HG03064 (cell line): ENCODE data around the gene CHIT1.

Experiments used
- ATAC-seq: cut with Tn5 transposase; IDR thresholded peaks from one replicate; pipeline ENCODE4 v1.9.1; 2021; ENCODE audit warnings: low read depth; ENCODE audit not compliant: unreplicated experiment

The CHIT1 gene

DNA sequence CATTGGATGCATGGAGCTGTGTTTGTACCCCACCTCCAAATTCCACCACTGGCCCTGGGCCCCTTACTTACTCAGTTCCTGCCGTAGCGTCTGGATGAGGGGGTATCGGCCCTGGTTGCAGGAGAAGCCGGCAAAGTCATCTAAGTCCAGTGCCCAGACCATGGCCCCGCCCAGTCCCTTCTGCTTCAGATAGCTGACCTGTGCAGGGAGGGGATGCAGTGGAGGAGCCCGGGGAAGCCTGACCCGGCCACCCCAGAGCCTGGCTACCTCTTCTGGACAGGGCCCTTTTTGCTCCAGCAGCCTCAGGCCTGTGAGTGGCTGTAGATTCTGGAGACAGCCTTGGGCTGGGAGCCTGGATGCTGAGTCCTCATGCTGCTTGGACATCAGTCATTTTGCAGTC is 11.8 kb downstream of the CHIT1 start:
- ATAC-seq, result no peak

DNA sequence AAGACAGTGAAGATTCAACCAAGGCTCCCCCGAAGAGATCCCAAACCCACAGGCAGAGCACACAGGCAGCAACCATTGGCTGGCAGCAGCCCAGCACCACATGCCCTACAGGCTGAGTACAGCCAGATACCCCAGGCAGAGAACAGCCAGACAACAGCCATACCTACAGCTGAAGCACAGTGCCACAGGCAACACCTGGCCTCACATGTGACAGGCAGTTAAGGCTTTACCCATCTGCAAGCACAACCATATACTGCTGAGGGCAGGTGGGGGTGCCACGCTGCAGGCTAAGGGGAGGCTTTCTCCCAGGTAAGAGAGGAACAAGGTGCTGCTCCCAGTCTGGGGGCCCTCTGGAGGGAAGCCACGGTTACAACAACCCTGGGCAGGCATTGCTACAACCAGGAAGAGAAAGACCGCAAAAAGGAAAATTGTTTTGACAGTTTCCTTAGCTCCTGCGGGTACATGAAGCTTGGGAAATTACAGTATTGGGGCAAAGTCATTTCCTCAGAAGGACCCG is 12.3 kb downstream of the CHIT1 start:
- no peak for ATAC-seq

GRCh38 chr1:203216274-203217138 is 13.0 kb downstream of the CHIT1 start:
- ATAC-seq, result no peak

DNA sequence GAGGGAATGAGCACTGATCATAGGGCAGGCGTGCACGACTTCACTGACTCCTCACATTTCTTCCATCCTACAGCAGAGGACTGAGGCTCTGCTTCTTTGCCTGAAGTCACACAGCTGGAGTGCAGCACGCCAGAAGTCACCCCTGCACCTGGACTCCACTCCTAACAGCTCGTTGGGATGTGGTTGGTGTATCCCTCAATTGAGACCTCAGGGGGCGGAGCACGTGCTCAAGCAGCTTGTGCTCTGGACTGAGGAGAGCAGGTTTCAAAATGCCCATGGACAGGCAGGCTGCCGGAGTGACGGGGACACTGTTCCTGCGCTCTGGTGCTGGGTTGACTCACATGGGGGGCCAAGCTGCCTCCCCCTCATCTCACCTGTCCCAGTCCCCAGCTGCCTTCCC is 13.9 kb downstream of the CHIT1 start:
- ATAC-seq, result no peak

GRCh38 chr1:203214871-203215270 is 14.6 kb downstream of the CHIT1 start:
- ATAC-seq, result no peak

DNA sequence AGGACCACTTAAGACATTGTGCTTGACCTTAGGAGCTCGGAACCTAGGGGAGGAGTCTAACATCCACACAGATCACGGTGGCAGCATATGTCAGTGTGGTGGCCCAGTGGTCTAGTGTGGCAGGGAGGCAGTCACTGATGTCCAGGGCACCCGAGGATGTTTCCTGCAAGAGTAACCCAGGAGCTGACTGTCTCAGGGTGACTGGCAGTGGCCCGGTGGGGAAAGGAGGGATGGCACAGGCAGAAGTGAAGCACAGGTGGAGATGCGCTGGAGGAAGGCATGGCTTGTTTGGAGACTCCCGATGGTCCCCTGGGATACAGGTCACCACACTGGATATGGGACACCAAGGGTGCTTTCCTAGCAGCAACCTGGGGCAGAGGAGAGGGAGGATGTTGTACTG is 16.3 kb downstream of the CHIT1 start:
- ATAC-seq, result no peak

- ATAC-seq, result no peak
Measured at GRCh38 chr1:203211812-203212211, 17.7 kb downstream of the CHIT1 start.

DNA sequence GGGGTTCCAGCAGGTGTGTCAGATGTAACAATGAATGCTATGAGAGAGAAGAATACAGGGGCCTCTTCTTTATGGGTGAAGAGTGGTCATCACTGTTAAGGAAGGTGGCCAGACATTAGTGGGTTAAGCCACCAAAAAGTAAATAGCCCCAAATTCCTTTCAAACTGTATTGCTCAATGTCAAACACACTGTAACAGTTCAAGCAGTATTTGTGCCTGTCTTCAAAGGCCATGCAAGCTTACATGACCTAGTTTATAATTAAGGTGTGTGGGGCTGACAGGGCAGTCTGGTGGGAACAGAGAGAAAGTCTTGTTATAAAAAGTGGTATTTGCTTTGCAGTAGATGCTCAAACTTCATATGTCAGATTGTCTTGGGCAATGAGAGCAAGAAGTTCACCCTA is 18.5 kb downstream of the CHIT1 start:
- no peak for ATAC-seq

GRCh38 chr1:203210350-203210749 is 19.1 kb downstream of the CHIT1 start:
- no peak for ATAC-seq

DNA sequence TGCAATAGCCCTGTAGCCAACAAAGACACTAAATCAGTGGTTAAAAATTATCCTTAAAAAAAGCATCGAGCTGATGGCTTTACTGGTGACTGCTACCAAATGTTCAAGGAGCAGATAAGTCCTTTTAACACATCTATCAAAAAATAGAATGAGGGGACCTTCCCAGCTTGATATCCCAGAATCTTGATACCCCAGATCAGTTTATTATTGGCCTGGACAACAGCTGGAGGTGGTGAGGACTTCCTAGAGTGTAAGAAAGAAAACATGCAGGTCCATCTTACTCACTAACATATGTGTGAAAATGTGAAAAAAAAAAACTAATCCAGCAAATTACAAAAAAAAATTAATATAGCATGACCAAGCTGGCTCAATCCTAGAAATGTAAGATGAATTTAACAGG is 21.3 kb downstream of the CHIT1 start:
- no peak for ATAC-seq

DNA sequence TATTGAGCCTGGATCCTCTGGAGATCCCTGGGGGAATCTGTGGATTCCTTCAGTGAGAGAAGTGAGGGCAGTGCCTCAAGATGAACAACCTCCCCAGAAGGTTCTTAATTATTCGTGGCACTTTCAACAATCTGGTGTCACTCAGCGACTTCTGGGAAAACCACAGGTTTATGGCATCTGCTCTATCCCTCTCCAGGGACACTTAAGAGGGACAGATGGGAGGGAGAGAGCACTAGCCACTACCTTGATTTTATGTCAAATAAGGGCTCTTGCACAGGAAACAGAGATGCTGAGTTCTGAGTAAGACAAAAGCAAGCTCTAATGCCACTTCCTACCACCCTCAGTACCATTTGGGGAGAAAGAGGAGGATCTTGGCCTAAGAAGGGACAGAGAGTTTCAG is 21.7 kb downstream of the CHIT1 start:
- ATAC-seq, result no peak

DNA sequence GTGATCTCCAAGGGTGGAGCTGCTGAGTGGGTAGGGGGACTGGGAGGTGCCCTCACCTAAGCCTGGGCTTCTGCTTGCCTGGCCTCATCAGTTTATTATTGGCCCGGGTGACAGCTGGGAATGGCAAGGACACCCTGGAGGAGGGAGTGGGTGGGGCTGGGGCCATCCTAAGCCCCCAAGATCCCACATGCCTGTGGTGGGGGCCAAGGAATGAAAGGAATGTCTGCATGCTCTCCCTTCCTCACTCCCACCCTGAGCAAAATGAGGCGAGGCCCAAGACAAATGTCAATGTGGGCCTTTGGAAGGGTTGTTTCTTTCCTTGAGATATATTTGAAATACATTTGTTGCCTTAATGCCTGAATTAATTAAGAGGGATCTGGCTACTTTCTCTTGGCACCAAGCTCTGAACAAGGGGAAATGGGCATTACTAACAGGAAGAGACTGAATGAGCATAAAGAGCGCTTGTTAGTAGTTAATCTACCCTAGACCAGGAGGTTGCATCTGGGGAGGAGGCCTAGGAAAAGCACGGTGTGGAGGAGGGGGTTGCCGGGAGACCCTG is 23.3 kb downstream of the CHIT1 start:
- ATAC-seq, result no peak

- ATAC-seq, result no peak
Measured at GRCh38 chr1:203204756-203205155, 24.7 kb downstream of the CHIT1 start.

- ATAC-seq, result no peak
Measured at GRCh38 chr1:203202431-203203245, 26.8 kb downstream of the CHIT1 start.

DNA sequence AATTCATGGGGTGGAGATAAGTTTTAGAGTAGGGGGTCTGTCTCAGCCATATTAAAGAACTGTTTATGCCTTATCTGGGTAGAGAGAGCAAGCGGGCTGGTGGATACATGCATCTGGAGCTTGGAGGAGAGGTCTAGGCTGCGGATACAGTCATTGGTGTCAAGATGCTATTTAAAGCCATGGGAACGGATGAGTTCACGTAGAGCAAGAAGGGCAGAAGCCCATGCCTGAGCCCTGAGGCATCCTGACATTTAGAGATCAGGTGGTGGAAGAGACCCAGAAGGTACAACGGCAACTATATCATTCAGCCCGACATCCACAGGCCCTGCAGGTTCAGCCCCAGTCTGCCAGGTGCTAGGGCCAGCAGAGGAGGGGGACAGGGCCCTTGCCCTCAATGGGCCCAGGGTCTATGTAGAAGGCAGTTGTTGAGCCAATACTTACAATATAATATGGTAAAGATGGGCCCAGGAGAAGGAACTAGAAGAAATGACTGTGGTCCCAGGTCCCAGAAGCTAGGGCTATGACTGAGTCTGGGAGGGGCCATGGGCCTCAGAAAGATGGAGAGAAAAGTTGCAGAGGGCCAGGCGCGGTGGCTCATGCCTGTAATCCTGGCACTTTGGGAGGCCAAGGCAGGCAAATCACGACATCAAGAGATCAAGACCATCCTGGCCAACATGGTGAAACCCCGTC is 27.8 kb downstream of the CHIT1 start:
- ATAC-seq, result no peak

- ATAC-seq, result no peak
Measured at GRCh38 chr1:203200916-203201315, 28.6 kb downstream of the CHIT1 start.

GRCh38 chr1:203199816-203200571 is 29.5 kb downstream of the CHIT1 start:
- ATAC-seq, result no peak

GRCh38 chr1:203199481-203199815 is 30.0 kb downstream of the CHIT1 start:
- ATAC-seq, result no peak

GRCh38 chr1:203199002-203199401 is 30.5 kb downstream of the CHIT1 start:
- no peak for ATAC-seq

DNA sequence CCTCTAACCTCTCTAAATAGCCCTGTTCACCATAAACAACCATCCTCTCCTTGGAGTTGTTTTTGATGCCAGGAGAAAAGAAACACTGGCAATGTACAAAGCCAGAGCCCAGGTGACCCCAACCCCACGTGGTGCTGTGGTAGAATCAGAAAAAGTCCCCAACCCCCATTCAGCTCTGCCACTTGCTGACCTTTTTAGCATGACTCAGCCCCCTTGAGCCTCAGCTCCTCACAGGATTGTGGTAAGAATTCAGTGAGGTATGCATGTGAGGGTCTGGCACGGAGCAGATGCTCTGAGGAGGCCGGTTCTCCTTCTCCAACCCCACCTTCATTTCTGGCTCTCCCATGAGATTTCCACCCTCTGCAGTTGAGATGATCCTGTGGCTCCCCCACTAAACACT is 31.8 kb downstream of the CHIT1 start:
- ATAC-seq, result no peak
